Measurements from ENCODE around the gene IQCM. TPM values are rescaled to one million over a fixed set of nuclear protein-coding genes. Genes with fewer than 3 reads are reported as not detected.
A peak's percentile ranks its signal among the peaks of the same experiment; 100 is the strongest.

The IQCM gene
- total RNA-seq, 1 donor from 2014 or later = not detected

DNA sequence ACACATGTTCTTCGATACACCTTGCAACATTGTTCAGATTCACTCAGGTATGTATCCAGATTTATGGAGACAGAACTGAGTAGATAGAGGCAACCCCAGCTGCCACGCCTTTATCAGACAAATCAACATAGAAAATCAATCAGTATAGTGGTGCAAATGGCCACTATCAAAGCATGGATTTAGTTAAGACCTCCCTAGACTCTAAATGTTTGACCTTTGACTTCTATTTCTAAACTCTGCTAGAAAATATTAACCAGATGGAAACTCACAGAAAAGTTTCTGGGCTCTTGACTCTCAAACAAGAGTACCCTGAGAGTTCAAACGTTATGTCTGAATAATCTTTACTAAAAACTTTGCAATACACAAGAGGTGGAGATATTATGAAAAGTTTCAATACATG is 411.5 kb downstream of the IQCM start:
- no peak overlapping the region for H3K27ac Mint-ChIP-seq
- H3K4me3 Mint-ChIP-seq (ENCODE audit: low read depth) = no peak overlapping the region
- no peaks in the 10 kb centered on the region for H3K27me3 Mint-ChIP-seq
- peaks cover 15% of the 10 kb centered on the region for H3K4me1 Mint-ChIP-seq (ENCODE audit: low read depth)
- DNase-seq (ENCODE audit: low spot score, unreplicated experiment) = no peak
- H3K36me3 Mint-ChIP-seq (ENCODE audit: insufficient read depth) = no peaks in the 10 kb centered on the region
- TF ChIP-seq, protein P1, sequence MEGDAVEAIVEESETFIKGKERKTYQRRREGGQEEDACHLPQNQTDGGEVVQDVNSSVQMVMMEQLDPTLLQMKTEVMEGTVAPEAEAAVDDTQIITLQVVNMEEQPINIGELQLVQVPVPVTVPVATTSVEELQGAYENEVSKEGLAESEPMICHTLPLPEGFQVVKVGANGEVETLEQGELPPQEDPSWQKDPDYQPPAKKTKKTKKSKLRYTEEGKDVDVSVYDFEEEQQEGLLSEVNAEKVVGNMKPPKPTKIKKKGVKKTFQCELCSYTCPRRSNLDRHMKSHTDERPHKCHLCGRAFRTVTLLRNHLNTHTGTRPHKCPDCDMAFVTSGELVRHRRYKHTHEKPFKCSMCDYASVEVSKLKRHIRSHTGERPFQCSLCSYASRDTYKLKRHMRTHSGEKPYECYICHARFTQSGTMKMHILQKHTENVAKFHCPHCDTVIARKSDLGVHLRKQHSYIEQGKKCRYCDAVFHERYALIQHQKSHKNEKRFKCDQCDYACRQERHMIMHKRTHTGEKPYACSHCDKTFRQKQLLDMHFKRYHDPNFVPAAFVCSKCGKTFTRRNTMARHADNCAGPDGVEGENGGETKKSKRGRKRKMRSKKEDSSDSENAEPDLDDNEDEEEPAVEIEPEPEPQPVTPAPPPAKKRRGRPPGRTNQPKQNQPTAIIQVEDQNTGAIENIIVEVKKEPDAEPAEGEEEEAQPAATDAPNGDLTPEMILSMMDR (IDR thresholded peaks at IDR 0.05; ENCODE audit: unreplicated experiment) = no peak
- peaks cover 3% of the 10 kb centered on the region for H3K9me3 Mint-ChIP-seq (ENCODE audit: low read depth)

DNA sequence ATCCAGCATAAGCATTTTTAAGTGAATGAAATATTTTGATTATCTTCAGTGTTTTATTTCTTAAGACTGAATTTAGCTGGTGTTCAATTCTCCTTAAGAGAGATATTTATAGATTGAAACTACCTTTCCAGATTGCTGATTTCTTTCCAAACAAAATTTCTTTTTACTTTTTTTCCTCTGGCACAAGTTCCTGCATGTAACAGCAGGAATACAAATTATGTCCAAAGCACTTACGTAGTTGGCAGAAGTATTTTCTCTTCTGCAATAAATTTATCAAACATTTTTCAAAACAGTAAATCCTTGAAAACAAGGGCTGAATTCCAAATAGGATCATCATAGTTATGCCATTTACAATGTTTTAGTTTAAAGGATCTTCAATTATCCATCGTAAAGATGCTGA is 412.6 kb downstream of the IQCM start:
- no peak for DNase-seq (ENCODE audit: low spot score, unreplicated experiment)
- H3K4me1 Mint-ChIP-seq (ENCODE audit: low read depth) = peaks cover 15% of the 10 kb centered on the region

DNA sequence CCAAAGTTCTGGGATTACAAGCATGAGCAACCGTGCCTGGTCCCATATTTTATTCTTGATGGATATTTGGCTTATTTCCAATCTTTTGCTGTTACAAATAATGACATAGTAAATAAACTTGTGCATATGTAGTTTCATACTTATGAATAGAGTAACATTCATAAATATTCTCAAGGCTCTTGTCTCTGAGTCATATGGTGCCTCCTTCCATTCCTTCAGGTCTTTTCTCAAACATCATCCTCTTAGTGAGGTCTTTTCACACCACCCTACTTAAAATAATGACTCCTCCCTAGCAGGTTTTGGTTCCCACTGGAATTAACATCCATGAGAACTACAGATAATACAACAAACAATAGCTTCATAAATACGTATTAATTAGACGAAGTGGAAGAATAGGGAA is 416.6 kb downstream of the IQCM start:
- Mint-ChIP-seq H3K27me3 (no peaks in the 10 kb centered on the region), H3K4me1 (ENCODE audit: low read depth) (peaks cover 3% of the 10 kb centered on the region), H3K4me3 (ENCODE audit: low read depth) (no peak overlapping the region), H3K27ac (no peak overlapping the region), H3K9me3 (ENCODE audit: low read depth) (no peaks in the 10 kb centered on the region), H3K36me3 (ENCODE audit: insufficient read depth) (no peaks in the 10 kb centered on the region)
- no peak for DNase-seq (ENCODE audit: low spot score, unreplicated experiment)
- TF ChIP-seq, protein P1 (IDR thresholded peaks at IDR 0.05; ENCODE audit: unreplicated experiment) = no peak

More for the DNA sequence above, 412.6 kb downstream of the IQCM start:
- Mint-ChIP-seq H3K4me3 (ENCODE audit: low read depth) (no peak overlapping the region), H3K36me3 (ENCODE audit: insufficient read depth) (no peaks in the 10 kb centered on the region), H3K27me3 (no peaks in the 10 kb centered on the region), H3K9me3 (ENCODE audit: low read depth) (peaks cover 3% of the 10 kb centered on the region), H3K27ac (no peak overlapping the region)
- TF ChIP-seq, protein P1 (IDR thresholded peaks at IDR 0.05; ENCODE audit: unreplicated experiment) = no peak

DNA sequence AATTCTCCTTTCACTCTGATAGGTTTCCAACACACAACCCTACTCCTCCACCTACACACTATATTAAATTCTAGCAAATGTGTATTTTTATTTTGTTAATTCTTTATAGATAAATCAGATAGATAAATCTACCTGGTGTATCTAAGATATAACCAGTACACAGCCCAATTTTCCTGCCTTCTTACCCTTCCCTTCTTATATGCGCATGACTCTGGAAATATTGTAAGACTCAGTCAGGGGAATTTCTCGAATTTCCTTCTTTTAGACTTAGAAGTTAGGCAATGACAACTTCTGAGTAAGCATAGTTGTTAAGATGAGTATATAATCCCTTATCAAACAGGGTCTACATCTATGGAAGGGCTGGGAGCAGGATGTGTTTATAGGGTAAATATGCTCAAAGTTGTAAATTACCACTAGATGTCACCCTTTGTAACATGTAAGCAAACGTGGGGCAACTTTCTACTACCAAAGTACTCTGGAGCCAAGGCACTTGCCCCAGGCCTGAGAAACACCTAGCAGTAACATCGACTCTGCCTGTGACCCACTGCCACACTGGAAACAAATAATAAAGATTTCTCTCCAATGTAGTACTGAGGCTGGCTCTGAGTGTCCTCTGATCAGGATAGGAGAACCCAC is 444.7 kb downstream of the IQCM start:
- Mint-ChIP-seq H3K27ac (no peak overlapping the region), H3K36me3 (ENCODE audit: insufficient read depth) (no peaks in the 10 kb centered on the region), H3K4me3 (ENCODE audit: low read depth) (no peak overlapping the region), H3K4me1 (ENCODE audit: low read depth) (peaks cover 4% of the 10 kb centered on the region), H3K27me3 (peaks cover 4% of the 10 kb centered on the region), H3K9me3 (ENCODE audit: low read depth) (no peaks in the 10 kb centered on the region)
- DNase-seq (ENCODE audit: low spot score, unreplicated experiment) = no peak
- TF ChIP-seq, protein P1 (IDR thresholded peaks at IDR 0.05; ENCODE audit: unreplicated experiment) = peak; percentile 62

DNA sequence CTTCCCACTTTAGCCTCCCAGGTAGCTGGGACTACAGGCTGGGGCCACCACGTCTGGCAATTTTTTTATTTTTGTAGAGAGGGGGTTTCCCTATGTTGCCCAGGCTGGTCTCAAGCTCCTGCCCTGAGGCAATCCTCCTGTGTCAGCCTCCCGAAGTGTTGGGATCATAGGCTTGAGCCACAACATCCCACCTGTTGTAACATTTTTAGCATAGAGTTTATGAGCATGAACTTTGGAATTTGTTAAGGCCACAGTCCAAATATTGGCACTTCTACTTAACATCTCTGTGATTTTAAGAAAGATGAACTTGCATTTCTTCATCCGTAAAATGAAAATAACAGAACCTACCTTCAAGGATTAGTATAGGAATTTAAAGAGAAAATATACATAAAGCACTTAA is 445.6 kb downstream of the IQCM start:
- Mint-ChIP-seq H3K4me1 (ENCODE audit: low read depth) (peaks cover 4% of the 10 kb centered on the region), H3K36me3 (ENCODE audit: insufficient read depth) (no peaks in the 10 kb centered on the region), H3K27ac (no peak overlapping the region), H3K27me3 (peaks cover 4% of the 10 kb centered on the region), H3K9me3 (ENCODE audit: low read depth) (no peaks in the 10 kb centered on the region), H3K4me3 (ENCODE audit: low read depth) (no peak overlapping the region)
- DNase-seq (ENCODE audit: low spot score, unreplicated experiment) = no peak
- TF ChIP-seq, protein P1 (IDR thresholded peaks at IDR 0.05; ENCODE audit: unreplicated experiment) = no peak
